Measurements from ENCODE around the gene HOXC12.

DNA sequence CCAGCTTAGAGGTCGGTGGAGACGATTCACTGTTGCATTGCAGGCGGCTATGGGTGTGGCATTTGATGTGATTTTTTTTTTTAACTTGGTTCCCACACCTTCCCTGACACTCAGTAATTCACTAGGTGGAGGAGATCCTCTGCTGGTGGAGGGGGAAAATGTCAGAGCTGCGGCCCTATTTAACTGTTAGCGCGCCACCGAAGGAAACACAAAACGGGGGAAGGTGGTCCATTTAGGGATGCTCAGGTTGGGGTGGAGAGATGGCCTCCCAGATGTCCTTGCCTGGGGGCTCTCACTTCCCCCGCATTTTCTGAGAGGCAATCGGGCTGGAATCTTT is 4.3 kb upstream of the HOXC12 start:
- TF ChIP-seq, protein P1, sequence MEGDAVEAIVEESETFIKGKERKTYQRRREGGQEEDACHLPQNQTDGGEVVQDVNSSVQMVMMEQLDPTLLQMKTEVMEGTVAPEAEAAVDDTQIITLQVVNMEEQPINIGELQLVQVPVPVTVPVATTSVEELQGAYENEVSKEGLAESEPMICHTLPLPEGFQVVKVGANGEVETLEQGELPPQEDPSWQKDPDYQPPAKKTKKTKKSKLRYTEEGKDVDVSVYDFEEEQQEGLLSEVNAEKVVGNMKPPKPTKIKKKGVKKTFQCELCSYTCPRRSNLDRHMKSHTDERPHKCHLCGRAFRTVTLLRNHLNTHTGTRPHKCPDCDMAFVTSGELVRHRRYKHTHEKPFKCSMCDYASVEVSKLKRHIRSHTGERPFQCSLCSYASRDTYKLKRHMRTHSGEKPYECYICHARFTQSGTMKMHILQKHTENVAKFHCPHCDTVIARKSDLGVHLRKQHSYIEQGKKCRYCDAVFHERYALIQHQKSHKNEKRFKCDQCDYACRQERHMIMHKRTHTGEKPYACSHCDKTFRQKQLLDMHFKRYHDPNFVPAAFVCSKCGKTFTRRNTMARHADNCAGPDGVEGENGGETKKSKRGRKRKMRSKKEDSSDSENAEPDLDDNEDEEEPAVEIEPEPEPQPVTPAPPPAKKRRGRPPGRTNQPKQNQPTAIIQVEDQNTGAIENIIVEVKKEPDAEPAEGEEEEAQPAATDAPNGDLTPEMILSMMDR (IDR thresholded peaks at IDR 0.05; ENCODE audit: borderline replicate concordance, extremely low read depth, low read length, poor library complexity, severe bottlenecking): no peak
- no peak for TF ChIP-seq EZH2 (IDR thresholded peaks at IDR 0.05; ENCODE audit: borderline replicate concordance, low read depth, low read length, severe bottlenecking)
